Measurements from ENCODE around the gene ME3. TPM values are rescaled to one million over a fixed set of nuclear protein-coding genes. Genes with fewer than 3 reads are reported as not detected.

ME3 gene
- total RNA-seq, 1 experiment from 2014 or later = 1.8 TPM

- TF ChIP-seq USF1 (CRISPR knock-in tag; IDR thresholded peaks at IDR 0.05) (no peak), STAT6 (CRISPR knock-in tag; conservative IDR thresholded peaks at IDR 0.05; ENCODE audit: low read depth) (no peak), AFF4 (CRISPR knock-in tag; IDR thresholded peaks at IDR 0.05; ENCODE audit: borderline replicate concordance) (no peak), IRF1 (CRISPR knock-in tag; IDR thresholded peaks at IDR 0.05) (no peak), ZNF671 (CRISPR knock-in tag; IDR thresholded peaks at IDR 0.05) (no peak)
Measured at GRCh38 chr11:86446163-86446923, 226.1 kb downstream of the ME3 start (continued).

- no peaks in the 10 kb centered on the region for H3K9me3 Mint-ChIP-seq
- H3K4me3 Mint-ChIP-seq = no peak overlapping the region
- DNase-seq (ENCODE audit: low spot score) (no peak), ATAC-seq (no peak)
- POLR2A ChIA-PET = no interaction called here
- TF ChIP-seq STAT6 (CRISPR knock-in tag; conservative IDR thresholded peaks at IDR 0.05; ENCODE audit: low read depth) = no peak
- TF ChIP-seq ZNF219 (CRISPR knock-in tag; IDR thresholded peaks at IDR 0.05; ENCODE audit: borderline replicate concordance) = no peak
- TF ChIP-seq AR (CRISPR knock-in tag; IDR thresholded peaks at IDR 0.05) = no peak
- H3K36me3 Mint-ChIP-seq = no peaks in the 10 kb centered on the region
- no peak overlapping the region for H3K27ac Mint-ChIP-seq
- CTCF ChIA-PET = interaction anchor here (0.5 kb wide), 1 partner anchor 590 kb away, joined by 3 read pairs; no protein-coding TSS in a partner anchor
- no peaks in the 10 kb centered on the region; the same call in 1 of the 2 replicates for H3K27me3 Mint-ChIP-seq (ENCODE audit: low read depth)
- H3K4me1 Mint-ChIP-seq = no peaks in the 10 kb centered on the region
Measured at GRCh38 chr11:86444981-86445380, 227.4 kb downstream of the ME3 start.
